ENCODE results near the gene LRRC8E. TPM values are rescaled to one million over a fixed set of nuclear protein-coding genes. Genes with fewer than 3 reads are reported as not detected.
"Not testable (repeated sequence)": the region's sequence is repeated elsewhere in the genome, so short reads cannot be mapped to it uniquely, and the experiment has no call there.

LRRC8E gene
- total RNA-seq, 1 donor from 2014 or later, result 4.3 TPM

DNA sequence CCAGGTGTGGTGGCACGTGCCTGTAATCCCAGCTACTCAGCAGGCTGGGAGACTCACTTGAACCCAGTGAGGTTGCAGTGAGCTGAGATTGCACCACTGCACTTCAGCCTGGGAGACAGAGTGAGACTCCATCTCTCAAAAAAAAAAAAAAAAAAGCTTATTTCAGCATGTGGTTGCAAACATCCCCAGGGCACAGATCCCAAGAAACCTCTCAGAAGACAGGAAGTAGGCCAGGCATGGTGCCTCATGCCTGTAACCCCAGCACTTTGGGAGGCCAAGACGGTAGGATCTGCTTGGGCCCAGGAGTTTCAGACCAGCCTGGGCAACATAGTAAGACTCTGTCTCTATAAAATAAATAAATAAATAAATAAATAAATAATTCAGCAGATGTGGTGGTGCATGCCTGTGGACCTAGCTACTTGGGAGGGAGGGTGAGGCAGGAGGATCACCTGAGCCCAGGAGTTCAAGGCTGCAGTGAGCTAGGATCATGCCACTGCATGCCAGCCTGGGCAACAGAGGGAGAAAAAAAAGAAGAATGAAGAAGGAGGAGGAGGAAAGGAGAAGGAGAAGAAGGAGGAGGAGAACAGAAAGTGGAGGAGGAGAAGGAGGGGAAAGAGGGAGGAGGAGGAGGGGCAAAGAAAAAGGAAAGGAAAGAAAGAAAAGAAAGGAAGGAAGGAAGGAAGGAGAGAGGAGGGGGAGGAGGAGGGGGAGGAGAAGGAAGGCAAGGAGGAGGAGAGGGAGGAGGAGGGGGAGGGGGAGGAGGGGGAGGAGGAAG lies 4.3 kb upstream of the LRRC8E start:
- ATAC-seq (no peak), DNase-seq (ENCODE audit: low spot score) (no peak)

DNA sequence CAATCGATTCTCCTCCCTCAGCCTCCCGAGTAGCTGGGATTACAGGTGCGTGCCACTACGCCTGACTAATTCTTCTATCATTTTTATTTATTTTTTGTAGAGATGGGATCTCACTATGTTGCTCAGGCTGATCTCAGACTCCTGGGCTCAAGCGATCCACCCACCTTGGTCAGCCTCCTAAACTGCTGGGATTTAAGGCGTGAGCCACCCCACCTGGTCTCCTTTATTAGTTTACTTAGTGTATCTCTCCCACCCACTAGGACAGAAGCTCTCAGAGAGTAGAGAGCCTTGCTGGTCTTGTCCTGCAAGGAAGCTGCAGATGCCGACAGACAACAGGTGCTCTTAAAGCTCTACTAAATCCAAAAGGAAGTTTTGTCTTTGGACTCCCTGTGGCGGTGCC lies 2.5 kb upstream of the LRRC8E start:
- no peak for ATAC-seq
- DNase-seq (ENCODE audit: low spot score), result no peak

DNA sequence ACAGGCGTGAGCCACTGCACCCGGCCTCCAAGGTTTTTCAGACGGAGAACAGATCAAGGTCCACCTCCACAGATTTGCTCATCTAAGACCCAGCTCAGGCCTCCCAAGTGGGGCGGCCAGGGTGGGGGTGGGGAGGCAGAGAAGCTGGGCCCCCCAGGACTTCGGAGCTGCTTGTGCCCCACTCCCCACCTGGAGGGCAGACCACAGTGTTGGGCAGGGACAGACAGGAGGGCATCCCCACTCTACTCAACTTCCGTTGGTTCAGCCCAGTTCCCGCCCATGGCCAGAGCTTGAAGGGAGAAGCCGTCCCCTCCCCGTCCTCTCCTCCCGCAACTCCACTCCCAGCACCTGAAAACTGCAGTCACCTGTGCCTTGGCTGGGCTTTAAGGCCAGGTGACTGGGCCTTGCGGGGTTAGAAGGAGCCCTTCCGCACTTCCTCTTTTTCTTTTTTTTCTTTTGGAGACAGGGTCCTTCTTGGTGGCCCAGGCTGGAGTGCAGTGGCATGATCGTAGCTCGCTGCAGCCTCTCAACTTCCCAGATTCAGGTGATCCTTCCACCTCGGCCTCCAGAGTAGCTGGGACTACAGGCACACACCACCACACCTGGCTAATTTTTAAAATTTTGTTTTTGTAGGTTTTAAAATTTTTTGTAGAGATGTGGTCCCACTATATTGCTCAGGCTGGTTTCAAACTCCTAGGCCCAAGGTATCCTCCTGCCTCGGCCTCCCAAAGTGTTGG lies 734 bp upstream of the LRRC8E start:
- DNase-seq (ENCODE audit: low spot score), result no peak
- ATAC-seq, result no peak

DNA sequence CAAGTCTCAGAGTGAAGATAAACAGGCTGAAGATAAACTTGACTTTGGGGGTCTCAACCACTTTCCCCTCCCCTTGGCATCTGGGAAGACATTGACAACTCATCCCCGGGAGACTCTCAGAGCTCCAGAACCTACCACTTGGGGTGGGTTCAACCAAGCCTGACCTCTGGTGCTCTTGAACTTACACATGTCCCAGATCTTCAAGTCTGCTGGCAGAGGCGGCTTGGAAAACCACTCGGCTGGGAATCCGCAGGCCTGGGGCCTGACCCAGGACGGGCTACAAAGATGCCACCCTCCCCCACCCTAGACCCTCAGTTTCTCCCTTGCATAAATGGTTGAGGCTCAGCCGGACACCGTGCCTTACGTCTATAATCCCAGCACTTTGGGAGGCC lies 512 bp downstream of the LRRC8E start:
- ATAC-seq, result peak; percentile 15
- DNase-seq (ENCODE audit: low spot score), result no peak

DNA sequence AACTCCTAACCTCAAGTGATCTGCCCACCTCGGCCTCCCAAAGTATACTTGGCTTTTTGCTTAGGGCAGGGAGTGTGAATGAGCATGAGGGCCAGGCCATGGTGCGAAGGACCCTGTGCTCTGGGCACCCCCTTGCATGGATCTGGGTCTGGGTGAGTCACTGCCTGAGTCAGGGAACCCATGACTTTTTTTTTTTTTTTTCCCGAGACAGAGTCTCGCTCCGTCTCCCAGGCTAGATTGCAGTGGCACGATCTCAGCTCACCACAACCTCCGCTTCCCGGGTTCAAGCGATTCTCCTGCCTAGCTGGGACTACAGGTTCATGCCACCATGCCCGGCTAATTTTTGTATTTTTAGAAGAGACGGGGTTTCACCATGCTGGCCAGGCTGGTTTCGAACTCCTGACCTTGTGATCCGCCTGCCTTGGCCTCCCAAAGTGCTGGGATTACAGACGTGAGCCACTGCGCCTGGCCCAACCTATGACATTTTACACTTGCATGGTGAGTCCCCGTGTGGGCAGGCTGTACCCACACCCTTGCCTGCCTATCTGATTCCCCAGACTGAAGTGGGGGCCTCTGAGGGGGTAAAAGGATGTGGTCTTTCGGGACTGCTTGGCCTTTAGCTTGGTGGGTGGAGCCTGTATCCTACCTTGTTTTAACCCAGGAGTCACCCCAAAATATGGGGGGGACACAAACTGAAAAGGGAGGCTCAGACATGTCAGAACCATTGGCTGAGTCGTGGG lies 5.2 kb downstream of the LRRC8E start:
- DNase-seq (ENCODE audit: low spot score); ATAC-seq: not testable (repeated sequence)

DNA sequence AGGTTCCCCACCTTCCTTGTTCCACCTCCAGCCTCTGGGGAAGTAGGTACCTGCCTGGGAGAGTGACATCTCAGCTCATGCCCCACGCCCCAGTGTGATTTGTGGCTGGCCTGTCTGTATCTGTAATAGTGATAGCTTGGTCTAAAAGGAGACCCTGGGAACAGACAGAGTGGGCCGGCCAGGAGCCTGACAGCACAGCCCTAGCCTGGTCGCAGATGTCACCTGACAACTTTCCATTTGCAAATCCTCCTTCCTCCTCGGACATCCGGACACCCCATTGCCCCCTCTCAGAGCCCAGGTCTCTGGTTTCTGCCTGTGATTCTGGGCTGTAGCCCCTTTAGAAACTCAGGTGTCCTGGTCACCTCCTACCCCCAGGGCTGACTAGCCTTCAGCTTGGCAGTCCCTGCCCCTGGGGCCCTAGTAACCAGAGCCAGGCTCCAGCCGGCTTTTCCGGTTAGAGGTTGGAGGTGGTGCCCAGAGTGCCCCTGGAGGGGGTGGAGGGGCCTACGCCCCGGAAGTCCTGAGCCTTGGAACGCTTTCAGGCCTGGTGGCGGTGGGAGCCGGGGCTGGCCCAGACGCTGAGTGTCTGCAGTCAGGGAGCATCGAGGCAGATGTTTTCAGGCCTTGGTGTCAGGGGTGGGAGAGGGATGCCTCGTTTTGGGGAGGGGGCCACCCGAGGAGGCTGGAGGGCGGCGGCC lies 6.5 kb downstream of the LRRC8E start:
- DNase-seq (ENCODE audit: low spot score), result no peak
- no peak for ATAC-seq

DNA sequence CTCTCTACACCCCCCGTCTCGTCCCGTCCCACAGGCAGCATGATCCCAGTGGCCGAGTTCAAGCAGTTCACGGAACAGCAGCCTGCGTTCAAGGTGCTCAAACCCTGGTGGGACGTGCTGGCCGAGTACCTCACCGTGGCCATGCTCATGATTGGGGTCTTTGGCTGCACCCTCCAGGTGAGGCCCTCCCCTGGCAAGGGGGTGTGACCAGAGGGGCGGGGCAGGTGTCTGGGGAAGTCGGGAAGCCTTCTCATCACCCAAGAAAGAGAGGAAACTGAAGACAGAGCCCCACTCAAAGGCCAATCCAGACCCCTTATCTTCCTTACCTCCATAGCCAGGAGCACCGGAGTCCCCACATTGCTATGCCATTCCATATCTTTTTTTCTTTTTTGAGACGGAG lies 7.3 kb downstream of the LRRC8E start:
- DNase-seq (ENCODE audit: low spot score), result no peak
- no peak for ATAC-seq

DNA sequence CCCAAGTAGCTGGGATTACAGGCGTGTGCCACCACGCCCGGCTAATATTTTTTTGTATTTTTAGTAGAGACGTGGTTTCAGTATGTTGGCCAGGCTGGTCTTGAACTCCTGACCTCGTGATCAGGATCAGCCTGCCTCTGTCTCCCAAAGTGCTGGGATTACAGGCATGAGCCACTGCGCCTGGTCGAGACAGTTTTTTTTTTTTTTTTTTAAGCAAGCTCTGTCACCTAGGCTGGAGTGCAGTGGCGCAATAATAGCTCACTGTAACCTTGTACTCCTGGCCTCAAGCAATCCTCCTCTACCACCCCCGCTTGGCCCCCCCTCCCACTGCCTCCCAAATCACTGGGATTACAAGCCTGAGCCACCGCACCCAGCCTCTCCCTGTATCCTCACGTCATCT lies 9.0 kb downstream of the LRRC8E start:
- peak; percentile 81 for DNase-seq (ENCODE audit: low spot score)

DNA sequence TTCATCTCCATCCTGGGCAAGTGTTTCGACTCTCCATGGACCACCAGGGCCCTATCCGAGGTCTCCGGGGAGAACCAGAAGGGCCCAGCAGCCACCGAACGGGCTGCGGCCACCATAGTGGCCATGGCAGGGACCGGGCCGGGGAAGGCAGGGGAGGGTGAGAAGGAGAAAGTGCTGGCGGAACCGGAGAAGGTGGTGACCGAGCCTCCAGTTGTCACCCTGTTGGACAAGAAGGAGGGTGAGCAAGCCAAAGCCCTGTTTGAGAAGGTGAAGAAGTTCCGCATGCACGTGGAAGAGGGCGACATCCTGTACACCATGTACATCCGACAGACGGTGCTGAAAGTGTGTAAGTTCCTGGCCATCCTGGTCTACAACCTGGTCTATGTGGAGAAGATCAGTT lies 10.7 kb downstream of the LRRC8E start:
- DNase-seq (ENCODE audit: low spot score) (no peak), ATAC-seq (no peak)

More for the DNA sequence above, 9.0 kb downstream of the LRRC8E start:
- ATAC-seq, result peak; percentile 87

DNA sequence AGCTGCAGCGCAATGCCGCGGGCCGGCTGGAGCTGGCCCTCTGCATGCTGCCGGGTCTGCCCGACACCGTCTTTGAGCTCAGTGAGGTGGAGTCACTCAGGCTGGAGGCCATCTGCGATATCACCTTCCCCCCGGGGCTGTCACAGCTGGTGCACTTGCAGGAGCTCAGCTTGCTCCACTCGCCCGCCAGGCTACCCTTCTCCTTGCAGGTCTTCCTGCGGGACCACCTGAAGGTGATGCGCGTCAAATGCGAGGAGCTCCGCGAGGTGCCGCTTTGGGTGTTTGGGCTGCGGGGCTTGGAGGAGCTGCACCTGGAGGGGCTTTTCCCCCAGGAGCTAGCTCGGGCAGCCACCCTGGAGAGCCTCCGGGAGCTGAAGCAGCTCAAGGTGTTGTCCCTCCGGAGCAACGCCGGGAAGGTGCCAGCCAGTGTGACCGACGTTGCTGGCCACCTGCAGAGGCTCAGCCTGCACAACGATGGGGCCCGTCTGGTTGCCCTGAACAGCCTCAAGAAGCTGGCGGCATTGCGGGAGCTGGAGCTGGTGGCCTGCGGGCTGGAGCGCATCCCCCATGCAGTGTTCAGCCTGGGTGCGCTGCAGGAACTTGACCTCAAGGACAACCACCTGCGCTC lies 11.6 kb downstream of the LRRC8E start:
- ATAC-seq (no peak), DNase-seq (ENCODE audit: low spot score) (peak; percentile 46)

DNA sequence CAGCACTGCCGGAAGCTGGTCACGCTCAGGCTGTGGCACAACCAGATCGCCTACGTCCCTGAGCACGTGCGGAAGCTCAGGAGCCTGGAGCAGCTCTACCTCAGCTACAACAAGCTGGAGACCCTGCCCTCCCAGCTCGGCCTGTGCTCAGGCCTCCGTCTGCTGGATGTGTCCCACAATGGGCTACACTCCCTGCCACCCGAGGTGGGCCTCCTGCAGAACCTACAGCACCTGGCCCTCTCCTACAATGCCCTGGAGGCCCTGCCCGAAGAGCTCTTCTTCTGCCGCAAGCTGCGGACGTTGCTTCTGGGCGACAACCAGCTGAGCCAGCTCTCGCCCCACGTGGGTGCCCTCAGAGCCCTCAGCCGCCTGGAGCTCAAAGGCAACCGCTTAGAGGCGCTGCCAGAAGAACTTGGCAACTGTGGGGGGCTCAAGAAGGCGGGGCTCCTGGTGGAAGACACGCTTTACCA lies 12.1 kb downstream of the LRRC8E start:
- DNase-seq (ENCODE audit: low spot score), result peak; percentile 45
- no peak for ATAC-seq

DNA sequence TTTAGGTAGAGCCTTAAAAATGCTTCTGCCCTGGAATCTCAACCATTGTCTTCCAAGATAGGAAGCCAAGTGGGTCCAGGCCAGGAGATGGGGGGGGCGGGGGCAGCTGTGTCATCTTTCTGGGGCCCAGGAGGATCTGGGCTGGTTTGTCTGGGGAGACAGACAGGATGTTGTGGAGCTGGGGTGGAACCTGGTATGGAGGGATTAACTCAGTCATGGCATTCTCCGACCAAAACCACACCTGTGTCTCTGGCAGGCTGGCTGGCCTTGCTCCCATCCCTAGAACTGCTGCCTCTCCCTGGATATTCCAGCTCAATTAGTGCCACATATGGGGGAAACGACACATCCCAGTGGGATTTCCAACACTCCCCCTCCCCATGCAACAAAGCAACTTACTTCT lies 12.6 kb downstream of the LRRC8E start:
- ATAC-seq (no peak), DNase-seq (ENCODE audit: low spot score) (no peak)

DNA sequence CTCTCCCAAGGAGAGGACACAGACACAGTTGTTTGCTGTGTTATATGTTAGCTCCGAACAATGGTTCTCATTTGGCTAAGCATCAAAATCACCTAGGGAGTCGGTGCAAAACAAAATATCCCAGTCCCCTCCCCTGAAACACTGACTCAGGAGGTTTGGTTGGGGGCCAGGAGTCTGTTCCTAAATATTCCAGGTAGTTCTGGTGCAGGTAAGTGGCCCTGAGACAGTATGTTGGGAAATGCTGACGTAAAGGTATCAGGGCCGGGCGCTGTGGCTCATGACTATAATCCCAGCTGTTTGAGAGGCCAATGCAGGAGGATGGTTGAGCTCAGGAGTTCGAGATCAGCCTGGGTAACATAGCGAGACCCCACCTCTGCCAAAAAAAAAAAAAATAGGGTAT lies 13.0 kb downstream of the LRRC8E start:
- DNase-seq (ENCODE audit: low spot score) (no peak), ATAC-seq (no peak)

DNA sequence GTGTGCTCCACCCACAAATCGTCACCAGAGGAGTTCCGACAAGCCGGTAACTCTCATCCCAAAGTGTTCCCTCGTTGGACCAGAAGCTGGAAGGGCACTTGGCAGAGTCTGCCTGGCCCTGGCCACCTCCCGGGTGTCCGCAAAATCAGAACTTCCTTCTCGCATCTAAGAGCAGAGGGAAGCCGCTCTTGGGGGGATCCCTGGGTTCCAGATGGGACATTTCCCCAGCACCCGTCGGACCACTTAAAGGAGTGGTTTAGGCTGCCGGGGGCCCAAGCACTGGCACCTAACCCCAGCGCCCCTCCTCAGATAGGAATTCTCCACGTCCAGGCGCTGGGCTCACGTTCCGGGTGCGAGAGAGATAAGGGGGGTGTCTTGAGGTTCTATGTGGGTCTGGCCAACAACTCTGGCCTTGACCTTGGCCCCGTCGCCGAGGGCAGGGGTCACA lies 14.5 kb downstream of the LRRC8E start:
- ATAC-seq, result peak; percentile 48
- DNase-seq (ENCODE audit: low spot score), result peak; percentile 67

DNA sequence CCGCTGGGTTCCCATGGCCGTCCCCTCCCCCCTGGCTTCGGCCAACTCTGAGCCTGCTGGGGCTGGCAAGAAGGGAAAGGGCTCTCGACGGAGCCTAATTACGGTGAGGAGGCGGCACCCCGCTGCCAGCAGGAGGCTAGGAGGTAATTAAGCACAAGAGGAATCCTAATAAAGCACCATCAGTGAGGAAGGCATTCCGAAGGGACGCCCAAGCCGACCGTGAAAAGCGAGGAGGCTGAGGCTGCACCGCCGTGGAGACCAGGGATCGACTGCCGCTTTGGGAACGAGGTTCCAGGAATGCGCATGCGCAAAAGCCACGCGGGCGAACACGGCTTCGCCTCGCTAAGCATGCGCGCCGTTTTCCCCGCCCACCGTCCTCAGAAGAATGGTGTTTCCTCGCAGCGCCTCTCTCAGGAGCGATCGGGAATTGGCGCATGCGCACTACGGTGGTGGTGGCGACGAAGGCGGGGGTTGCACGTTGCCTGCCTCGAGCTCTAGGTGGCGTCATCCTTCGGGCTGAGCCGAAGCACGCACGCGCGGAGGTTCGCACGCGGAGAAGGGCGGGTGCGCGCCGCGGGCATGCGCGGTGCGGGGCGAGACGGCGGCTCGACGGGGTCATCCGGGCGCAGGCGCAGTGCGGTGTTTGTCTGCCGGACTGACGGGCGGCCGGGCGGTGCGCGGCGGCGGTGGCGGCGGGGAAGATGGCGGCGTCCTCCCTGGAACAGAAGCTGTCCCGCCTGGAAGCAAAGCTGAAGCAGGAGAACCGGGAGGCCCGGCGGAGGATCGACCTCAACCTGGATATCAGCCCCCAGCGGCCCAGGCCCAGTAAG lies 15.1 kb downstream of the LRRC8E start, which contains the start of gene MAP2K7:
Gene MAP2K7, plus strand, starts transcription at position 634 of the 830 bp plus-strand sequence. Its CDS starts 68 bp downstream, at position 702.
- peak; percentile 83 for ATAC-seq
- DNase-seq (ENCODE audit: low spot score), result peak; percentile 100

DNA sequence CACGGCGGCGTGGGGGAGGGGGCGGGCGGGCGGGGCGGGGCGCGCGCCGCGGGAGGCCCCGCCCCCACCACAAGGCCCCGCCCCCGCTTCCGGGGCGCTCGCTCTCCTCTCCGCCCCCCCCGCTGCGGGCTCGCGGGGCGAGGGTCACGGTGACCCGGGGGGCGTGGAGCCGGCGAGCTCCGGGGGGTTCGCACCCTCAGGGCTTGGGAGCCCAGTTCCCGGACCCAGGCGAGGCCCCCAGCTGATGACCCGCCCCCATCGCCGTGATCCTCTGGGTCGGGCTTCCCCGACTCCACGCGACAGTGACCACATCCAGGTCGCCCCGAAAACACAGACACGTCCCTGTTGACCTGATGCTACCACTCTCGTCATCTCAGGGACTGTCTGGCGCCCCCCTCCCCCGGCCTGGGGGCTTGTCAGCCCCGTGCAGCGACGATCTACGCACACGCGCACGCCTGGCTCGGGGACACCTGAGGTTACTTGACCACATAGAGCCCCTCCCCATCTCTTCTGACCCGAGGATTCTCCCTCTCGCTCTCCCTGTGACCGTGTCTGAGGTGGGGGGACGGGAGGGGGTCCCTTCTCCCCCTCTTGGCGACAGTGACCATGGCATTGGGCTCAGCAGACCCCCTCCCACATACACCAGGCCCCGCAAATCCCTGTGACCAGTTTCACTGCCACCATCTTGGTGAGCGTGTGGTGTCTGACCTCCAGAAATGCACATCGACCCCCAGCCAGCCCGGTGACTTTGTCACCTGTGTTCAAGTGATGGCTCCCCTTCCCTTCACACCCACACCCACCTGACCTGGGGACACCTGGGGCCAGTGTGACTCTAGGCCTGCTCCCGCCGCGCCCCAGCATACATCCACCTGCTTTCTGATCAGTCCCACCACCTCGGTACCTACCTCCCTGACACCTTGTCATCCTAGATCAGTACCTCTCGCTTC lies 16.0 kb downstream of the LRRC8E start:
- DNase-seq (ENCODE audit: low spot score) (no peak), ATAC-seq (peak; percentile 67)

DNA sequence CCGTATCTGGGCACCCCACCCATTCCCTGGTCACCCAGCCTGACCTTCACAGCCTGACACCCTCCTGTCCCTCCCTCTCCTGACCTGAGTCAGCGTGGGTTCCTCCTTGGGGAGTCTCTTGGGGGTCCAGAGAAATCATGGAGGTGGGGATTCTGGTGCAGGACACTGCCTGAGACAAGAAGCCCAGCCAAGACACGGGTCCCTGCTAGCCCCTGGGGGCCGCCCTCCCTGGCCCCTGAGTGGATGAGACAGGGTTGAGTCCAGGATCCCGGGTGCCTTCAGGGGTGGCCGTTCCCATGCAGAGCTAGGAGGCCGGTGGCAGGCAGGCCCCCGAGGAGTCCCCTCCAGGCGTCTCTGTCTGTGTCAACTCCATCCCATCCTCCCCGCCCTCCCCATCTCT lies 17.0 kb downstream of the LRRC8E start:
- DNase-seq (ENCODE audit: low spot score) (peak; percentile 46), ATAC-seq (no peak)

DNA sequence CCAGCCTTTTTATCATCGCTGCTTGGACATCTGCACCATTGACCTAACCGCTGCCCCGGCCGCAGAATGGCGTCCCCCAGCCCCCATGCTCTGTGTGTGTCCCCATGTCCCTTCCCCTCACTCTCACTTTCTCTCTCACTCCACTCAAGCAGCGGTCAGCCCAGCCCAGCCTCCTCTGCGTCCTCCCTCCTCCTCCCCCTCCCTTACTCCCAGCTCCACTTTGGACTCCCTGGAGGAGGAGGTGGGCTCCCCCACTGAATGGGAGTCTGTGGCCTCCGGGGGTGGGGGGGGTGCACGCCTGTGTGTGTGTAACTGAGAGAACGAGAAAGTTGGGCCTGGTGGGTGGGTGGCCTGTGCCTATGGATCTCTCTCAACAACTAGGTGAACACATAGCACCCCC lies 17.5 kb downstream of the LRRC8E start:
- DNase-seq (ENCODE audit: low spot score), result peak; percentile 48
- no peak for ATAC-seq
